NT2/D1 (cell line): ENCODE results near the gene XNDC1N.

ENCODE experiments used
- YY1 ChIP-seq: IDR thresholded peaks from 2 replicates; pipeline ENCODE4 v1.6.1; 2011; ENCODE audit not compliant: insufficient read length, insufficient read depth
- ZNF274 ChIP-seq: IDR thresholded peaks from 2 replicates; pipeline ENCODE4 v1.6.1; 2011; ENCODE audit warnings: mild to moderate bottlenecking, low read depth, low read length

DNA sequence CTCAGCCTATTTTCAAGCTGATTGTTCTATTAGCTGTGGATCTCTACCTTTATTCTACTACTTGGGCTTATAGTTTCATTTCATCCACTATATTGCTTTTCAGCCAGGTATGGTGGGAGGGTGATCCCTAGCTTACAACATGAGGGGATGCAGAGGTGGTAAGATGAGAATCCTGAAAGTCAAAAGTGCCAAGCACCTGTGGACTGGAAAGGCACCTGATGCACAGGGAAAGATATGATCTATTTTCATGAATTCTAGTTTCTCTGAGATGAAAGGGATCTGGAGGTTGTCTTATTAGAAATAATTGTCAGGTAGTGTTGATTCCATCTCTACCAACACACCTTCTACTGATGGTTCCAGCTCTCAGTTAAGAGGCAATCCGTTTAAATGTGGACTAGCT lies 48.7 kb upstream of the XNDC1N start:
- TF ChIP-seq ZNF274: no peak
- no peak for TF ChIP-seq YY1
